DMS 273 (cell line): ENCODE results near the gene DDX1.
"Not testable (repeated sequence)": the region's sequence is repeated elsewhere in the genome, so short reads cannot be mapped to it uniquely, and the experiment has no call there.

Experiments
- DNase-seq: peaks from one replicate; lab custom pipeline; 2025; ENCODE audit not compliant: unreplicated experiment; lab: John Stamatoyannopoulos, UW

DDX1 gene

DNA sequence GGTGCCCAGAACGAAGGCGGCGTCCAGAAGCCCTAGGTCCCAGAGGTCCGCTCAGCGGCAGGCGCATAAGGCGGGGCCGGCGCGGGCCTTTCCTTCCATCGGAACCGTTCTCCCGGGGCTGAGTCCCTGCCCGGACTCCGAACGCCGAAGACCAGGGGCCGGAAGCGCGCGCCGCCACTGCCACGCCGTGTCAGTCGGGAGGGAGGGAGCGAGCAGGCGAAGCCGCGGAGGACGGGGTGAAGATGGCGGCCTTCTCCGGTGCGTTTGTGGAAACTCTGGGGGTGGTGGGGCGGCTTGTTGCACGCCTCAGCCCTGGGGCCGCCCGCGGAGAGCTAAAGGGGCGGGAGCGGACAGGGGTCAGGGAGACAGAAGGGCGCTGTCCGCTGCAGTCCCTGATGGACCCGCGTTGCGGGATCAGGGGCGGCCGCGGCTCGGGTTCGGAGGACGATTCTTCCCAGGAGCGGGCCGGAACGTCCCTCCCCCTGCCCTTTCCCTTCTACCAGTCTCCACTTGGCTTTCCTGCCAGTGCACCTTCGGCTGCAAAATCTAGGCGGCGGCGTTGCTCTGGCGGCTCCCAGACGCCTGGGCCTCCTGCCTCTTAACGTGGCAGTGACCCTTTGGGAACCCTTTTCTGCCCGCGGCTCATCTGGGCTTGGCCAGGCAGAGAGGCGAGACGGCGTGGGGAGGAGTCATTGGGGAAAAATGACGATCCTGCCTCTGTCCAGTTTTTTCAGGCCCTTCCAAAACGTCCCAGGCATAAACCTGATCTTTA, at the start of gene DDX1:
Gene DDX1 (plus strand): TSS at position 177 of the 772 bp plus-strand sequence. CDS start 66 bp downstream, at position 243.
- peak; percentile 95 for DNase-seq

DNA sequence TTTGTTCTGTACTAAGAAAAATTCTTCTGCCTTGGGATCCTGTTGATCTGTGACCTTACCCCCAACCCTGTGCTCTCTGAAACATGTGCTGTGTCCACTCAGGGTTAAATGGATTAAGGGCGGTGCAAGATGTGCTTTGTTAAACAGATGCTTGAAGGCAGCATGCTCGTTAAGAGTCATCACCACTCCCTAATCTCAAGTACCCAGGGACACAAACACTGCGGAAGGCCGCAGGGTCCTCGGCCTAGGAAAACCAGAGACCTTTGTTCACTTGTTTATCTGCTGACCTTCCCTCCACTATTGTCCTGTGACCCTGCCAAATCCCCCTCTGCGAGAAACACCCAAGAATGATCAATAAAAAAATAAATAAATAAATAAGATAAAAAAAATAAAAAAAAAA, 49.4 kb upstream of the DDX1 start:
- not testable (repeated sequence) for DNase-seq

DNA sequence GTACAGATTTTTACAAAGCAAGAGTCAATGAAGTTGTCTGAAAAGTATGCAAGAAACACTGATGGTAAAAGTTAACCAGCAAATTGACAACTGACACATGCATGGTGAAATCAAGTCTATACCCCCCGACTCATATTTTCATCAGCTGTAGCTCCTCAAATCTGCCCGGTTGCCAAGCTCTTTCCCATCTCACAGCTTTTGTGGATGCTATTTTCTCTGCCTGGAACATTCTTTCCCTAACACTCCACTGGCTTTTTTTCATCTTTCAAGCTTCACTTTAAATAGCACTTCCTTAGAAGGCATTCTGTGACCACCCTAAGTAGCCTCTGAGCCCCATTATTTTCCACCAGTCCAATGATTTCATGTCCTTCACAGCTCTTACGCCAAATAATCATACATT, 48.6 kb upstream of the DDX1 start:
- DNase-seq: no peak

DNA sequence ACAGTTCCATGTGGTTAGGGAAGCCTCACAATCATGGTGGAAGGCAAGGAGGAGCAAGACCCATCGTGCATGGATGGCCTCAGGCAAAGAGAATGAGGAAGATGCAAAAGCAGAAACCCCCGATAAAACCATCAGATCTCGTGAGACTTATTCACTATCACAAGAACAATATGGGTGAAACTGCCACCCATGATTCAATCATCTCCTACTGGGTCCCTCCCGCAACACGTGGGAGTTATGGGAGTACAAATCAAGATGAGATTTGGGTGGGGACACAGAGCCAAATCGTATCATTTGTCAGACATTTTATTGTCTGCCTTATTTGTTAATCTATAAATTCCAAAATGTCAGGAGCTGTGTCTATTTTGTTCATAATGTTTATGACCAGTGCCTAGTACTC, 48.1 kb upstream of the DDX1 start:
- DNase-seq: no peak

DNA sequence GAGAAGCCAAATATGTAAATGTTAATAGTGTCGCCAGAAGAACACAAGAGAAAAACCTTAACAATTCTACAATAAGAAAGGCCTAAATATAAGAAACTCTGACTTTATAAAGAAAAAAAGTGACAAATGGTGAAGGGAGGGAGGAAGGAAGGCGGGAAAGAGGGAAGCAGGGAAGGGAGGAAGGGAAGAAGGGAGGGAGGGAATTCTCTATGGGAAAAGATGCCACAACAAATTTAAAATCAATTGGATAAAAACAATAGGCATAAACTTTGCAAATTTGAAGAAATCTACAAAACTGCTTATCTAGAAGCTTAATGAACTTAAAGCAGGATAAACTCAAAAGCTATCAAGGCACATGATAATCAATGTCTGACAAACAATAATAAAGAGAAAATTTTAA, 47.4 kb upstream of the DDX1 start:
- no peak for DNase-seq

DNA sequence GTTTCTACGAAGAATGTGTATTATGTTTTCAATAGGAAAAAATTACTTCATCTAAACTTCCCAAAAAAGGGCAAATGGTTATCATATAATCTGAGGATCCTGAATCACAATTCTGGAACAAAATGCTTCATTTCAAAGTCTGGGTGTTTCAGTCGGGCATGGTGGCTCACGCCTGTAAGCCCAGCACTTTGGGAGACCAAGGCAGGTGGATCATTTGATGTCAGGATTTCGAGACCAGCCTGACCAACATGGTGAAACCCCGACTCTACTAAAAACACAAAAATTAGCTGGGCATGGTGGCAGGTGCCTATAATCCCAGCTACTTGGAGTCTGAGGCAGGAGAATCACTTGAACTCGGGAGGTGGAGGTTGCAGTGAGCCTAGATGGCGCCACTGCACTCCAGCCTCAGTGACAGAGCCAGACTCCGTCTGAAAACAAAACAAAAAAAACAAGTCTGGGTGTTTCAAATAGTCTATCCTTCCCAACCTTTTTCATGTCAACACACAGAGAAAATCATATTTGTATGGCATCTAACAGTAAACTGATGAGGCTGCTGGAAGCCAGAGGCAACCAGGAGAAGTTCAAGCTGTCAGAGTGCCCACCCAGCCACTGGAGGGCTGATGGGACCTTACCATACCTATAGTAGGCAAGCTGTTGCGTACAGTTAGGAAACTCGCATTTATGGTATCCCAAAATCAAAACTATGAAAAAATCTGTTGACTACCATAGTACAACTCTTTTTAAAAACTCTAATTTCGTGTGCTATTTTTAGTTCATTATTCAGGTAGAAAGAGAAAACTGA, 45.2 kb upstream of the DDX1 start:
- peak; percentile 33 for DNase-seq

DNA sequence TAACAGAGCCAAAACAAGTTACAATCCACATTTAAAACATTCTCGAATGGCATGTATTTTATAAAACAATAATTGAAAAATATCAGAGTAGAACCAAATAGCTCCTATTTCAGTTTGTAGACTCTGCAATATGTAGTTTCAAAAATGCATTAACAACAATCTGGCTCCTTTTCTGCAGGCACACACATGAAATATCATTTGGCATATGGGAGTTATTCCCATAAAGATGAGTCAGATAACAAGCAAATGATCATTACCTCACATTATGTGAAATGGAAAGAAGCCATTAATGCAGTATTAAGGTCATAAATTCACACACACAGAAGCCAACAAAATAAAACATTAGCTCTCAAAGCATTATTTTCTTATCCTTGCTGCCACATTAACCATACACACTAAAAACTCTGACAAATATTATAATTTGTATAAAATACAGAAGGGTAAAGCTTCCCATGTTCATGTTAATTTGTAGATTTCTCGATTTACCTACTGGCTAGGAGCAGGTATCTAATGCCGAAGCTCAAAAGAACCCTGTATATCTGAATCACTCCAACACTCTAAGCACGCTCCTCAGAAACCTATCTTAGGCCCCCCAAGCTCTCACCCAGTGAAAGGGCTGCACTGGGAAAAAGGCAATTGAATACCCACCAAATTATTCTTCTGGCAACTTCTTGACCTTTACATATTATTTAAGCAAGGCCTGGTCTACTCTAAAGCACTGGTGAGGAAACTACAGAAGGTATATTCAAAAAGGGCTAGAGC, 44.4 kb upstream of the DDX1 start:
- DNase-seq: peak; percentile 7

DNA sequence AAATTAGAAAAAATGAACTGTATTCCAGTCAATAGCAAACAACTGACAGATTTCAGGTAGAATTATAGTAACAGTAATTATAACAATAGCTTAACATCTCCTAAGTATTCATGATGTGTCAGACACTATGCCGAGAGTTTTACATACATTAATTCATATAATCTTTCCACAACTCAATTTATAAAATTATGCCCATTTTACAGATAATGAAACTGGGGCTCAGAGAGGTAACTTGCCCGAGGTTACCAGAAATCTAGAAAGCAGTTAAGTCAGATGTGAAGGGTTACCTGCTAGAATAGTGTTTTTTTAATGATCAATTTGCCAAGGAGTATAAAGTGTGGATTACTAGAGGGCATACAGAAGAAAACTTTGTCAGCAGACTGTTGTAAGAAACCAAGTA, 42.7 kb upstream of the DDX1 start:
- no peak for DNase-seq

DNA sequence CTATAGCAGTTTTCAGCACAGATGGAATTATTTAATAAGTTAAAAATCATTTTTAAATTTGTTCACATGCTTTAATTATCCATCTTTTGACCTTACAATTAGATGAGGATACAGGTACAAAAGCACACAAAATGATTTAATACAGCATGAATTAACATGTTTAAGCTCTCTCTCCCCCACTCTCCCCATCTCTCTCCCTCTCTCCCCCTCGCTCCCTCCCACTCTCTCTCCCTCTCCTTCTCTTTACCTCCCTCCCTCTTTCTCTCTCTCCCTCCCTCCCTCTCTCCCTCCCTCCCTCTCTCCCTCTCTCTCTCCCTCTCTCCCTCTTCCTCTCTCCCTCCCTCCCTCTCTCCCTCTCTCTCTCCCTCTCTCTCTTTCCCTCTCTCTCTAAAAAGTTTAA, 38.1 kb upstream of the DDX1 start:
- DNase-seq: no peak

DNA sequence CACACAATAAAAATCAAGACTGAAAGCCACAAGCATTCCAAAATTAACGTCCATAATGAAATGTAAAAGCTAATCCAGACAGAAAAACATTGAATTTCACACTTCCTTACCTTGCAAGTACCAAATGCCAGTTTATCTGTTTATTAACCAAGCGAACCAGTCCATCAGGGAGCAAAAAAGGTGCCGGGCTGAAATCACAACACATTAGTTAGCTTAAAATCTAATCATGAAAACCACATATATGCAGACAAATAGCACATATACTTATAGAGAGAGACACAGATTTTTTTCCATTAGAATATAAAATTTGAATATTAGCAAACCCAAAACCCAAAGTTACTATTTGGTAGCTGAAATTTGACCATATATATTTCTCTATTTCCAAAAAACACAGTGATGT, 37.7 kb upstream of the DDX1 start:
- DNase-seq: no peak

DNA sequence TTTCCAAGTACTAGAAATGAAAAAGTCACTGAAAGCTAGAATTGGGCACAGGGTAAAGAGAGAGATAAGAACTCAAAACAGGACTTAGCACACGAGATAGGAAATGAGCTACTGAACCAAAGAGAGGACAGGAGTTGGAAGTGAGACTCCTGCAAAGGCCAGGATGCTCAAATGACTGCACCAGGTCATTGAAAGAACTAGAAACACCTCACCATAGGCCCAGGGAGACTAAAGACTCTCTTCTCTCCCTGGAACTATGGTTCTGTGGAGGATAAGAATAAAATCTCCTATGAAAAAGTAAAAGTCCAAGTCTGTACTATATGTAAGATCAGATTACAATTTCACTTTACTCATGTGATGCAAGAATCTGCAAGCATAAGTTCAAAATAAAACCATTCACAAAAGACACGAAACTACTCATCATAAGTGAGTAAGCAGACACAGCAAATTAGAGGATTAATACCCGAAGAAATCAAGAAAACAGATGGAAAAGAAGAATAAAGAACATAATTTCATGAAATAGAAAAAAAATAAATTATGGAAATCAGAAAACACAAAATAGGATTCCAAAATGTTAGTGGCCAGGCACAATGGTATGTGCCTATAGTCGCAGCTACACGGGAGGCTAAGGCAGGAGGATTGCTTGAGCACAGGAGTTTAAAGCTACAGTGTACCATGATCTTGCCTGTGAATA, 37.0 kb upstream of the DDX1 start:
- no peak for DNase-seq

DNA sequence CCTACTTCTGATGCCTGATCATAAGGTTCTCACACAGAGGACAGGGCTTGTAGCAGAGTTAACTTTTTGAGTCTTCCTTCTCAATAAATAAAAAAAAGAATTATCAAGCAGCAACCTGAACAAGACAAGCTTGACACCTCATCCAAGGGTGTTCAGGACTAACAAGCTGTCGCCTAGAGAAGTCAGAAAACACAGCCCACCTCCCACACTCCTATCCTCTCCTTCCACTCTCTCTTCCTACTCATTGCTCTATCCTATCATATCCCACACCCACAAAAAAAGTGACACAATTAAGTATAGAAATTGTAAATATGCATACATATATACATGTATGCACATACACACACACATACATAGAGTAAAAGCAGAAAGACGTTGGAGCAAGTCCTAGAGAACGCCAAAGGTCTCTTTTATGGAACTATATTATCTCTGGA, 35.9 kb upstream of the DDX1 start:
- DNase-seq: no peak

DNA sequence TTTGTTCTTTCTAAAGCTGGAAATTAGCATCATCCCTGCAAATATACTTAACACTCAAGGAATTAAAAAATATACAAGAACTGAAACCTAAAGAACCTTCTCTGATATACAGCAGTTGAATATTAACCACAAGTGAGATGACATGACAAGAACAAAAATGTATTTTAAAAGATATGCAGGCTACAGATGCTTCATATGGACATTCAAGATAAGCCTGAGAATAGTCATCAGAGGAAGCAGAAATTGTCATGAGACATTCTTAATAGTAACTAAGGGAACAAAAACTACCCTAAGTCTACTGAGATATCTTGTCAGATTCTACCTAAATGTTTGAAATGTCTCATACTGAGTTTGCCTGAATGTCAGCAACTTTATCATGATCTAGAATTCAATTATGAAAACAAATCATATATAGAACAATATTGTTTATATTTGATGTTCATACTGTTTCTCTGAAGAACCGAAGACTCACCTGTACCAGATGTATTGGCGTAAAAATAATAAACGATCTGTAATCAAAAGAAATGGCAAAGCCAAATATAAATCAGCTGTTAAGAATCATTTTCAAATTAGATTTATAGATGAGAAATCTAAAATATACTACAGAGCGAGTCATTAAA, 35.2 kb upstream of the DDX1 start:
- DNase-seq: no peak

DNA sequence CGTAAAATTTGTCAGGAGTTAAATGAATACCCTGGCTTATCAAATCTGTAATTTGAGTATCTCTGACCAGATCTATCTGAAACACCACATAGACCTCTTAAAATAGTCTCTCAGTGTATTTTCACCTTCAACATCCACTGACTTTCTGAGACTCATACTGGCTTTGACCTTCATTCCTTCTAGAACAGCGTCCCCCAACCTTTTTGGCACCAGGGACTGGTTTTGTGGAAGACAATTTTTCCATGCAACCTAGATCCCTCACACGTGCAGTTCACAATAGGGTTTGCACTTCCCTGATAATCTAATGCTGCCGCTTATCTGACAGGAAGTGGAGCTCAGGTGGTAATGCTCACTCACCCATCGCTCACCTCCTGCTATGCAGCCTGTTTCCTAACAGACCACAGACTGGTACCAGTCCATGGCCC, 33.8 kb upstream of the DDX1 start:
- DNase-seq: no peak

DNA sequence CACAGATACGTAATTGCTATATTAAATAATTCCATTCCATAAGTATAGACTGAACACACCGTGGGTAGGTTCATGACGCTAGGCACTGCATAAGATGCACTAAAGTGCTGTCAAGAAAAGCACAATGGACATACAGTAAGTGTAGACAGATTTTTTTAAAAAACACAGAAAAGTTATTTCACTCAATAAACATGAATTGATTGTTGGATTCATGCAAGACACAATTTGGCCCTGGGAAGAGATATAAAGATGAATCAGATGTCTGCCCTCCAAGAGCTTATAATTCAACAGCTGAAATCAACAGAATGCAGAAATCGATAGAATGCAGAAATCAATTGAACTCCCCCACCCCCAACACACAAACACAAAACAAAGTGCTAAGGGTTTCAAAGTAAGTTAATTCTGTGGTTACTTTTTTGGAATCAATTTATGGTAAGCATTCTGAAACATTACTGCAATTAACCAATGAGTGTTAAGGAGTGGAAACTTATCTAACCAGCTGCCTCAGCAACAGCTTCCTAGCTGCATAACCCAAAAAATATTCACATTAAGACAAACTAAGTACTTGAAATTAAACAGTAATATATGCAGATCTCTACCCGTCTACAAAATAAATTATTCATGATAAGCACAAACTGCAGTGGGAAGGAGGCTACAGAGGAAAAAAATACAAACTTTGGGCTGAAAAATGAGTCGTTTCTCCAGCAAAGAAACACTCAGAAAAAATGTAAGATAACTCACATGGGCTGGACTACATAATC, 32.1 kb upstream of the DDX1 start:
- DNase-seq: no peak

DNA sequence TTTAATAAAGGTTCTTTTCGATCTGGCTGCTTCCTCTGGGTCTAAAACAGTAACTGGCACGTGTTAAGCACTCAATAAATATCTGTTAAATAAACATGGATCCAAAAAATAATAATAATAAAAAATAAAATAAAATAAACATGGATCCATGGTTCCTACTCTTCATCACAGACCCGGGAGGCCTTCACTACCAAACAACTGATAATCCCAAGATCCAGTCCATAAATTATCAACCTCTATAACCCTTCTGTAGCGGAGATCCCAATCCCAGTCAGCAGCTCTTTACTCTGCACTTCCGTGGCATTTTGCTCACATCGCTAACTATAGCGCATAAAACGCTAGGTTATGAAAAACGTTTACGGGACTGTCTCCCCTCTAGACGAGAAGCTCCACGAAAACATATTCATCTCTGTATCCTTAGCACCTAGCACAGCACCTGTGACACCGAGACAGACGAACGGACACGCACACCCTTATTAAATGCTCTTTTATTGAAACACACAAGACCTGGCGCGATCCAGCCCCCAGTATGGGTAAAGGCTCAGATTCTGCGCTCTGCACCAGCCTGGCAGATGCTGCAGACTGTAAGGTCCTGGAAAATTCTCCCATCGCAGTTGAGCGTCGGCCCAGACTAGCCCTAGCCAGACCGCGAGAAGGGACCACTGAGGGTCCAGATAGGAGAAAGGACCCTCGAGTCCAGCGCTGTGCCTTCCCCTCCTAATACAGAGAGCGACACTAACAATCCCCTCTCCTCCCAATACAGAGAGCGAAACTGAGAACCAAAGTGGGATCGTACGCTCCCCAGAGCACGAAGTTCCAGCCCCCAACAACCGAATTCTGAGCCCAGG, 31.3 kb upstream of the DDX1 start:
- DNase-seq: peak; percentile 73

DNA sequence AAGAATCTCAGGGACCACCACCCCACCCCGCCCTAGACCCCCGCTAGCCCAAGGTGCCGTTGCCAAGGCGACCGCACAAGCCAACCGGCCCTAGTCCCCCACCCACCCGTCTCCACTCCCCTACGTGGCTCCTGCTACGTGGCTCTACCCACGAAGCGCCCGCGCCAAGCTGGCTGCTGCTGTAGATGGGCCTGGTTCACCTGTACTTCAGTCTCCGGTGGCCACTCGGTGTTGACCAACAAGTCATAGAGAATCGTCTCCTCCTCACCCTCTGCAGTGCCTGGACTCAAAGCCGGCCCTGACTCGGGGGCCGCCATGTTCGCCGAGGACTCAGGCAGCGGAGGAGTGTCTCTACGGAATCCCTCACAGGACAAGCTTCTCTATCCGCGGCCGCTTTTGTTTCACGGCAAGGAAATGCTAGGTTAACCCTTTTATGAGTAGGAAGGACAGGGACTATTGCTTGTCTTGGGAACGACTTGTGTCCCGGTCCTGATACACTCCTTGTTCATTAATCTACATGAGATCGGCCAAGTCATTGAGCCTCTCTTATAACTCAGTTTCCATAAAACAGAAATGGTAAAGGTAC, 30.6 kb upstream of the DDX1 start, which contains the start of gene NBAS:
Gene NBAS (minus strand): TSS at position 347 of the 586 bp plus-strand sequence. CDS start 30 bp downstream, at position 317.
- peak; percentile 93 for DNase-seq

DNA sequence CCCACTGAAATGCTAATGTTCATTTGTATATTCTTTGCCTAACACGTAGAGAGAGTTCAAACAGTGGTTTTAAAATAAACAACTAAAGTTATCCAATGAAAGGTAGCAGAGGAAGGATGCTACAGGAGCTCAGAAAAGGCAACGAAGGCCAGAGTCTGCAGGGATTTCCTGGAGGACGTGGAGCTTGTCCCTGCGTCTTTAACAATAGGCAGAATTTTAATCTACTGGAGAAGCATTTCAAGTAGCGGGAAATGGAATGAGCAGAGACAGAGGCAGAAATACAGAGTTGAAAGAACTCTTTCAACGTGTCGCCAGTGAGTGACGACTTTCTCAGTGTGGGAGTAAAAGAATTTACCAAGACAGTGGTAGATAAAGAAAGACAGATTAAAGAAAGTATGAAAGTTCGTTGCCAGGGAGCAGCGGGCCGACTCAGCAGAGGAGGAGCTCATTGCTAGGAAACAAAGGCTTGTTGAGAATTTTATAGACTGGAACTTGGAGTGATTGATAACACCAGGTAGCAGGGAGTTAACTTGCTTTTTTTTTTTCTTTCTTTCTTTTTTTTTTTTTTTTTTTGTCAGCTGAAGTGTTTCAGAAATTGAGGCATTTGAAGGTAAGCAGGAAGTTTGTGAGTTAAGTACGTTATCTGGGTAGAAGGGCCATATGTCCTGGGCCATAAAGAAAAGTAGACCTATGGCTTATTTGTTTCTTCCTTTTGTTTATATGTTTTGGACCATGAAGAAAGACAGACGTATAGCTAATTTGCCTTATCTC, 29.9 kb upstream of the DDX1 start:
- peak; percentile 50 for DNase-seq
